Fibroblast of peridontal ligament (primary cell): ENCODE results near the gene SLIT3.
A peak's percentile ranks its signal among the peaks of the same experiment; 100 is the strongest.

ENCODE experiments used
- DNase-seq: peaks from one replicate; pipeline ENCODE4 v3.0.0-alpha.2; 2010; ENCODE audit errors: extremely low read depth

Gene SLIT3

GRCh38 chr5:169037466-169037865, 263.5 kb downstream of the SLIT3 start:
- DNase-seq: no peak

- DNase-seq: no peak
Observed at GRCh38 chr5:169036079-169036805, 264.7 kb downstream of the SLIT3 start.

- DNase-seq: peak; percentile 38
Observed at GRCh38 chr5:169029661-169030274, 271.2 kb downstream of the SLIT3 start.

GRCh38 chr5:169029037-169029436, 271.9 kb downstream of the SLIT3 start:
- peak; percentile 46 for DNase-seq

GRCh38 chr5:169027501-169028061, 273.4 kb downstream of the SLIT3 start:
- peak; percentile 62 for DNase-seq

GRCh38 chr5:169025491-169025890, 275.4 kb downstream of the SLIT3 start:
- no peak for DNase-seq

- peak; percentile 8 for DNase-seq
Observed at GRCh38 chr5:169024421-169024820, 276.5 kb downstream of the SLIT3 start.

GRCh38 chr5:169022718-169023117, 278.2 kb downstream of the SLIT3 start:
- no peak for DNase-seq

- peak; percentile 32 for DNase-seq
Observed at GRCh38 chr5:169020102-169020501, 280.8 kb downstream of the SLIT3 start.

GRCh38 chr5:169018925-169019324, 282.0 kb downstream of the SLIT3 start:
- DNase-seq: no peak

GRCh38 chr5:169015991-169016390, 284.9 kb downstream of the SLIT3 start:
- no peak for DNase-seq

- DNase-seq: no peak
Observed at GRCh38 chr5:169013846-169014245, 287.1 kb downstream of the SLIT3 start.

- no peak for DNase-seq
Observed at GRCh38 chr5:169013208-169013728, 287.7 kb downstream of the SLIT3 start.

- no peak for DNase-seq
Observed at GRCh38 chr5:169012450-169012849, 288.5 kb downstream of the SLIT3 start.

- DNase-seq: no peak
Observed at GRCh38 chr5:169011451-169011850, 289.5 kb downstream of the SLIT3 start.

GRCh38 chr5:169011009-169011408, 289.9 kb downstream of the SLIT3 start:
- no peak for DNase-seq

- DNase-seq: no peak
Observed at GRCh38 chr5:169009123-169009522, 291.8 kb downstream of the SLIT3 start.

GRCh38 chr5:169006842-169007790, 293.8 kb downstream of the SLIT3 start:
- no peak for DNase-seq

GRCh38 chr5:169004551-169004950, 296.4 kb downstream of the SLIT3 start:
- no peak for DNase-seq

- peak; percentile 26 for DNase-seq
Observed at GRCh38 chr5:169003721-169004541, 297.0 kb downstream of the SLIT3 start.
